Medulla oblongata (tissue), 1 donor: ENCODE measurements around the gene ESAM.

Experiments
- DNase-seq: peaks from one replicate; pipeline ENCODE4 v3.0.0-alpha.2; 2015; ENCODE audit errors: extremely low spot score

Gene ESAM

DNA sequence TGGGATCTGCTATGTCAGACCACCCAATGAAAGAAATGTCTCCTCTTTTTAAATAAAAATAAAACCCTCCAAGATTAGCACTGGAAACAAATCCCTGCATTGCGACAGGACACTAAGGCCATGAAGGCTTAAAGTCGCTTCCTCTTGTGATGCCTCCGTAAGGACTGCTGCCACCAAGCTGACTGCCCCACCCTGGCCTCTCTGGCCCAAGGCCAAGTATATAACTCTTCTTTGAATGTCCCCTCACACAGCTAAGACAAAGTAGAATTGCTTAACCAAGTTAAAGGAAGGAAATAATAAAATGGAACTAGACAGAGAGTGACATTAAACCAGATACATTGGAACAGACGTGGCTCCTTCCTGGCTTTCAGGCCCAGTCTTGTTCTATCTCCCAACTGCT lies 29.9 kb downstream of the ESAM start:
- no peak for DNase-seq

GRCh38 chr11:124729571-124729970 lies 32.5 kb downstream of the ESAM start:
- no peak for DNase-seq

- DNase-seq = no peak
These were observed 34.0 kb downstream of the ESAM start for GRCh38 chr11:124728134-124728533.

DNA sequence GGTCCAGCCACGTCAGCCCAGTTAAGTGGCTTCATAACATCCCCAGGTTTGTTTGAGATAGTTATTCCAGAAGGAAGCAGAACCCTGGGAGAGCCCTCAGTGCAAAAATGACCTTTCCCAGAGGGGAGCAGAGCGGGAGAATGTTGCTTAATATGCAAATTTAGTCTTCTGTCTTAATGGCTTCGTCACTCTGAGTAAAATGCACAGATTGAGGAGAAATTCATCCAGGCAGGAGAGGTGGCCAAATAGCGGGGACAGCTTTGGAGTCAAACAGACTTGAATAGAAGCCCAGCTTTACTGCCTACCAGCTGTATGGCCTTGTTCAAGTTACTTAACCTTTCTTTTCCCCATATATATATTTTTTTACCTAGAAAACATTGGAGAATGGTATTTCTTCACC lies 34.6 kb downstream of the ESAM start:
- no peak for DNase-seq

- DNase-seq = no peak
These were observed 36.4 kb downstream of the ESAM start for GRCh38 chr11:124725719-124726105.

DNA sequence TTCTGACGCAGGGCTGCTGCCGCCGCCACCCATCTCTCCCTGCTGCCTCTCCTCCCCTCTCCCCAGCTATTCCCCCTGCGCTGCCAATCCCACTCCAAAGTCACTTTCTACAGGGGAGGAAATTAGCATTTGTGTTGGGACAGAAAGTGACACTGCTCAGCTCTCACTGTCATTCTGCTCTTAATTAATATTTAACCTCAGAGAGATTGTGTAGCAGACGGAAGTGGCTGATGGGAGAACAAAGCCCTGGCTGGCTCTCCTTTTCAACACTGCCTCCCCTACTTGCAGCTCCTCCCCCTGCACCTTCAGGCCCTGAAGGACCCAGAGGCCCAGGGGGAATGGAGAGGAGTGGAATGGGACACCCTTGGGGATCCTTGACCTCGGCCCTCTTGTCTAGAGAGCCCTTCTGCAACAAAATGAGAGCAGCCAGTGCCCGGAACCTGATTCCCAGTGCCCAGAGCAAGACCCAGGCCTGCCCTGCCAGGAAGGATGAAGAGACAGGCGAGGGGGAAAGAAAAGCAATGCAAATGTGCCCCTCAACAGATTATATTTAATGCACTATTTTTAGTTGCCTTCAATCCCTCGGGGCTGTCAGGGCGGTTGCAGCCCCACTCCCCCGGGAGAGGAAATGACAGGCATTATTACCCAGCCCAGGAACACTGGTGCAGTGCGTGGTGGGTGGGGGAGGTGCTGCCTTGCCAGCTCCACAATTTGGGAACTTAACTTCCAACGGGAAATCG lies 36.9 kb downstream of the ESAM start:
- DNase-seq = no peak

GRCh38 chr11:124722176-124722575 lies 39.9 kb downstream of the ESAM start:
- no peak for DNase-seq

DNA sequence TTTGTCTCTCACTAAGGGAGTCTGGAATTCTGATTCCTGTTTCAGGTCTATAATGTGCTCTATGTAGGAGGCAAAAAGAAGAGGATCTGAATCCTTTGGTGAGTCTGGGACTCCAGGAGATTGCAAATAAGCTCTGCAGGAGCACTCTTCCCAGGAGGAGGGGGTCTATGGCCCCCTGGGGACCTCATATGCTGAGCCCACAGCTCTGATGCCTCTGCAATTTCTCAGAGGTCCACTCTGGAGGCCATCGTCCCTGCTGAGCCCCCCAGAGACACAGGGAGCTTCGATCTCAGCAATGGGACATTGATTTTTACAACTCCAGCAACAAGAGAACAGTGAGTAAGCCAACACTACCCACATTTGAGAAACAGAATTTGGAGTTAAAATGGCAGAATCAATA lies 42.6 kb downstream of the ESAM start:
- DNase-seq = no peak

- DNase-seq = no peak
These were observed 43.3 kb downstream of the ESAM start for GRCh38 chr11:124718801-124719200.

- DNase-seq = no peak
These were observed 44.1 kb downstream of the ESAM start for GRCh38 chr11:124717786-124718651.

DNA sequence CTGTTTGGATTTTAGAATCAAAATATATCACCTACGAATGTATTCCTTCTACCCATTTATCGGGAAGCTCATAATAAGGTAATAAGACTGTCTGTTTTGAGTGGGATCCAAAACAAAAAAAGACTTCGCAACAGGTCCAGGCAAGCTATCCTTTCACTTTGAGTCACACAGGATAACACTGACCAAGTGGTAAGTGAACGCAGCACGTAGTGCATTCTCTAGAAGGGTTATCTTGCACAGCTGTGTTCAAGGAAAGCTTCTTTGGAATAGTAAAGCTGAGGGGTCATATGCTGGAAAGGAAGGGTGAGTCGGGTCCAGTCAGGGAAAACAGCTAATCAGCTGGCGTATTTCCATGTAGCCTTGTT lies 44.7 kb downstream of the ESAM start:
- no peak for DNase-seq

DNA sequence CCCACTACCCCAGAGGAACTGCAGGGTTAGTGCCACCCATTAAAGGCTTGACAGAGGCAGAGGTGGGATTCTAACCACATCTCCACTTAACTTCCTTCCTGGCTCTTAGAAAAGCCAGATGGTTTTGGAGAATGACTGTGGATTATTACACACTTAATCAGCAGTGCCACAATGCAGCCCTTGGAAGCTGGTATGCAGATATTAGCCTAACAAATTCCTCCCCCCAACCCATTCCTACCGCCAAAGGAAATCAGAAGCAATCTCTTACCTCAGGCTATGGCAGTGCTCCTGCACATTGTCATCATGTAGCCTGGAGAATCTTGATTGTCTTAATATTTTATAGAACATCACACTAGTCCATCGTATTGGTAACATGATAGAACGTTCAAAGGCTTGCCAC lies 45.5 kb downstream of the ESAM start:
- no peak for DNase-seq

DNA sequence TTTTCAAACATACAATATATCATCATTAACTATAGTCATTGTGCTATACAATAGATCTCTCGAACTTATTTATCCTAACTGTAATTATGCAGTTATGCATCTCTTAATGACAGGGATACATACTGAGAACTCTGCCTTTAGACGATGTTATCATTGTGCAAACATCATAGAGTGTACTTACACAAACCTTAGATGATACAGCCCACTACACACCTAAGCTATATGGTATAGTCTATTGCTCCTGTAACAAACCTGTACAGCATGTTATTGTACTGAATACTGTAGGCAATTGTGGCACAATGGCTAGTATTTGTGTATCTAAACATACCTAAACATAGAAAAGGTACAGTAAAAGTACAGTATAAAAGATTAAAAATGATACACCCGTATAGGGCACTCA lies 49.7 kb downstream of the ESAM start:
- no peak for DNase-seq

- no peak for DNase-seq
These were observed 54.3 kb downstream of the ESAM start for GRCh38 chr11:124707829-124708228.
